K562 (cell line): ENCODE data around the gene BRAP. TPM values are rescaled to one million over a fixed set of nuclear protein-coding genes. Genes with fewer than 3 reads are reported as not detected.

ENCODE experiments used
- FOXK1 ChIP-seq: sonication (generic); formaldehyde crosslinking; IDR thresholded peaks from 2 replicates; pipeline ENCODE4 v1.8.0; 2022; ENCODE audit warnings: missing genetic modification reagents, mild to moderate bottlenecking, borderline replicate concordance
- GTF2B ChIP-seq: IDR thresholded peaks from 2 replicates; pipeline ENCODE4 v1.6.1; 2011; ENCODE audit not compliant: insufficient read length; ENCODE audit errors: extremely low read depth
- MAFK ChIP-seq: IDR thresholded peaks from 2 replicates; pipeline ENCODE4 v1.6.1; 2011; ENCODE audit warnings: low read length, improper control_type of control experiment
- MAZ ChIP-seq, 2 experiments: fragments of 450-650 bp in 1 of 2; sonication (generic) in 1 of 2; formaldehyde crosslinking; IDR thresholded peaks in 1 of 2; conservative IDR thresholded peaks in 1 of 2; 2 replicates each; pipeline versions ENCODE4 v1.4.0 to v1.5.0; 2020; ENCODE audit warnings: mild to moderate bottlenecking in 1 of 2, missing genetic modification reagents in 1 of 2
- PURB ChIP-seq: sonication (generic); formaldehyde crosslinking; IDR thresholded peaks from 2 replicates; pipeline ENCODE4 v1.9.0; 2021; ENCODE audit warnings: low read depth, mild to moderate bottlenecking, missing genetic modification reagents
- RBM15 ChIP-seq: fragments of 200-400 bp; formaldehyde crosslinking; IDR thresholded peaks from 2 replicates; pipeline ENCODE4 v1.6.1; 2018; ENCODE audit warnings: mild to moderate bottlenecking, low read length, moderate library complexity; ENCODE audit not compliant: insufficient read depth
- SMAD2 ChIP-seq: fragments of 150-350 bp; IDR thresholded peaks from 2 replicates; pipeline ENCODE4 v1.6.1; 2014; ENCODE audit warnings: low read depth, mild to moderate bottlenecking, low read length
- TAF15 ChIP-seq: fragments of 200-400 bp; formaldehyde crosslinking; IDR thresholded peaks from 2 replicates; pipeline ENCODE4 v1.6.1; 2017; ENCODE audit warnings: mild to moderate bottlenecking, low read depth, low read length, moderate library complexity
- TFAM ChIP-seq: fragments of 250-450 bp; sonication (Bioruptor Pico); conservative IDR thresholded peaks from 2 replicates; pipeline ENCODE4 v1.5.0; 2021; ENCODE audit warnings: mild to moderate bottlenecking, moderate library complexity
- U2AF1 ChIP-seq: fragments of 200-400 bp; formaldehyde crosslinking; optimal IDR thresholded peaks from 2 replicates; pipeline ENCODE3; 2017; ENCODE audit warnings: mild to moderate bottlenecking, low read depth, low read length, moderate library complexity
- YBX1 ChIP-seq: fragments of 450-650 bp; IDR thresholded peaks from 2 replicates; pipeline ENCODE4 v1.7.1; 2016; ENCODE audit warnings: mild to moderate bottlenecking
- ZC3H4 ChIP-seq: sonication (generic); formaldehyde crosslinking; IDR thresholded peaks from 2 replicates; pipeline ENCODE4 v1.9.0; 2021; ENCODE audit warnings: missing genetic modification reagents, borderline replicate concordance
- ZNF165 ChIP-seq: fragments of 250-450 bp; sonication (Bioruptor Pico); IDR thresholded peaks from 2 replicates; pipeline ENCODE4 v1.4.0; 2020; ENCODE audit warnings: borderline replicate concordance
- ZNF239 ChIP-seq: fragments of 250-450 bp; sonication (Bioruptor Pico); IDR thresholded peaks from 2 replicates; pipeline ENCODE4 v1.4.0; 2020; ENCODE audit warnings: mild to moderate bottlenecking
- ZNF395 ChIP-seq: fragments of 200-800 bp; sonication (Bioruptor generic); IDR thresholded peaks from 2 replicates; pipeline ENCODE4 v1.6.1; 2017; ENCODE audit warnings: missing genetic modification characterization, missing compliant biosample characterization
- ZNF668 ChIP-seq: fragments of 250-450 bp; sonication (Bioruptor Pico); IDR thresholded peaks from 2 replicates; pipeline ENCODE4 v1.8.0; 2022; ENCODE audit warnings: mild to moderate bottlenecking, inconsistent platforms
- ZNF830 ChIP-seq: fragments of 250-450 bp; sonication (Bioruptor Pico); IDR thresholded peaks from 2 replicates; pipeline ENCODE4 v1.5.0; 2021; ENCODE audit warnings: mild to moderate bottlenecking
- polyA plus RNA-seq, 8 experiments: library from polyadenylated mRNA; depleted of rRNA in 4 of 8; stranded (reverse) in 5 of 8; unstranded in 3 of 8; fragments of >200 nt; fragmentation: Nextera tagmentation in 2 of 8; fragmentation: Illumina TruSeq in 1 of 8; extraction: Ambion mirVana in 2 of 8; extraction: Trizol in 1 of 8; gene quantifications; 2 replicates each; pipeline versions ENCODE4 v1.2.1 to v1.2.3, GENCODE V29; 2011 to 2014; ENCODE audit warnings: inconsistent platforms in 1 of 8, missing spikeins in 1 of 8
- total RNA-seq, 7 experiments: library from RNA; depleted of rRNA in 6 of 7; stranded (reverse); fragments of >200 nt in 6 of 7; fragmentation: Illumina TruSeq in 2 of 7; extraction: Trizol in 2 of 7; gene quantifications; 2 replicates each; pipeline versions ENCODE4 v1.2.1 to v1.2.3, GENCODE V29; 2011 to 2021; ENCODE audit warnings: low replicate concordance in 1 of 7
- TF ChIP-seq, protein P1 (sequence below): sonication (generic); formaldehyde crosslinking; IDR thresholded peaks from 2 replicates; pipeline ENCODE4 v1.8.0; 2022; ENCODE audit warnings: mild to moderate bottlenecking, low read depth, missing genetic modification reagents
- TF ChIP-seq, protein P2 (sequence below): fragments of 250-450 bp; sonication (Bioruptor Pico); IDR thresholded peaks from 2 replicates; pipeline ENCODE4 v1.4.0; 2020; ENCODE audit warnings: borderline replicate concordance
- TF ChIP-seq, protein P3 (sequence below): fragments of 450-650 bp; formaldehyde crosslinking; IDR thresholded peaks from 2 replicates; pipeline ENCODE4 v1.4.0; 2020; ENCODE audit warnings: mild to moderate bottlenecking, mixed read lengths
- TF ChIP-seq, protein P4 (sequence below): IDR thresholded peaks from 2 replicates; pipeline ENCODE4 v1.6.1; 2012; ENCODE audit warnings: low read depth, low read length, improper control_type of control experiment, borderline replicate concordance

BRAP gene
- total and polyA plus RNA-seq, 9 of the 15 experiments (the other 6 are each of a cell fraction or from before 2014, with no cell fraction given), result 2.2 to 32.6 (median 27.5) TPM

GRCh38 chr12:111705672-111706071 is 19.9 kb upstream of the BRAP start (continued):
- no peak for TF ChIP-seq ZNF395
- no peak for TF ChIP-seq ZNF165 (CRISPR knock-in tag)
- no peak for TF ChIP-seq TFAM
- no peak for TF ChIP-seq YBX1
- TF ChIP-seq, protein P1, sequence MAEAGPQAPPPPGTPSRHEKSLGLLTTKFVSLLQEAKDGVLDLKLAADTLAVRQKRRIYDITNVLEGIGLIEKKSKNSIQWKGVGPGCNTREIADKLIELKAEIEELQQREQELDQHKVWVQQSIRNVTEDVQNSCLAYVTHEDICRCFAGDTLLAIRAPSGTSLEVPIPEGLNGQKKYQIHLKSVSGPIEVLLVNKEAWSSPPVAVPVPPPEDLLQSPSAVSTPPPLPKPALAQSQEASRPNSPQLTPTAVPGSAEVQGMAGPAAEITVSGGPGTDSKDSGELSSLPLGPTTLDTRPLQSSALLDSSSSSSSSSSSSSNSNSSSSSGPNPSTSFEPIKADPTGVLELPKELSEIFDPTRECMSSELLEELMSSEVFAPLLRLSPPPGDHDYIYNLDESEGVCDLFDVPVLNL (CRISPR knock-in tag), result no peak
- no peak for TF ChIP-seq ZNF239 (CRISPR knock-in tag)
- TF ChIP-seq MAZ (CRISPR knock-in tag; conservative IDR thresholded peaks at IDR 0.05 in 1 of 2, IDR thresholded peaks at IDR 0.05 in 1 of 2), result no peak
- TF ChIP-seq U2AF1, result no peak
- TF ChIP-seq ZNF668 (CRISPR knock-in tag), result no peak
- TF ChIP-seq ZNF830 (CRISPR knock-in tag), result no peak
- no peak for TF ChIP-seq GTF2B
- TF ChIP-seq SMAD2, result no peak
- no peak for TF ChIP-seq PURB (CRISPR knock-in tag)
- TF ChIP-seq, protein P2, sequence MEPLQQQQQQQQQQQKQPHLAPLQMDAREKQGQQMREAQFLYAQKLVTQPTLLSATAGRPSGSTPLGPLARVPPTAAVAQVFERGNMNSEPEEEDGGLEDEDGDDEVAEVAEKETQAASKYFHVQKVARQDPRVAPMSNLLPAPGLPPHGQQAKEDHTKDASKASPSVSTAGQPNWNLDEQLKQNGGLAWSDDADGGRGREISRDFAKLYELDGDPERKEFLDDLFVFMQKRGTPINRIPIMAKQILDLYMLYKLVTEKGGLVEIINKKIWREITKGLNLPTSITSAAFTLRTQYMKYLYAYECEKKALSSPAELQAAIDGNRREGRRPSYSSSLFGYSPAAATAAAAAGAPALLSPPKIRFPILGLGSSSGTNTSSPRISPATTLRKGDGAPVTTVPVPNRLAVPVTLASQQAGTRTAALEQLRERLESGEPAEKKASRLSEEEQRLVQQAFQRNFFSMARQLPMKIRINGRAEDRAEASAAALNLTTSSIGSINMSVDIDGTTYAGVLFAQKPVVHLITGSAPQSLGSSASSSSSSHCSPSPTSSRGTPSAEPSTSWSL (CRISPR knock-in tag), result no peak
- TF ChIP-seq, protein P3, sequence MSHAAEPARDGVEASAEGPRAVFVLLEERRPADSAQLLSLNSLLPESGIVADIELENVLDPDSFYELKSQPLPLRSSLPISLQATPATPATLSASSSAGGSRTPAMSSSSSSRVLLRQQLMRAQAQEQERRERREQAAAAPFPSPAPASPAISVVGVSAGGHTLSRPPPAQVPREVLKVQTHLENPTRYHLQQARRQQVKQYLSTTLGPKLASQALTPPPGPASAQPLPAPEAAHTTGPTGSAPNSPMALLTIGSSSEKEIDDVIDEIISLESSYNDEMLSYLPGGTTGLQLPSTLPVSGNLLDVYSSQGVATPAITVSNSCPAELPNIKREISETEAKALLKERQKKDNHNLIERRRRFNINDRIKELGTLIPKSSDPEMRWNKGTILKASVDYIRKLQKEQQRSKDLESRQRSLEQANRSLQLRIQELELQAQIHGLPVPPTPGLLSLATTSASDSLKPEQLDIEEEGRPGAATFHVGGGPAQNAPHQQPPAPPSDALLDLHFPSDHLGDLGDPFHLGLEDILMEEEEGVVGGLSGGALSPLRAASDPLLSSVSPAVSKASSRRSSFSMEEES, result no peak
- no peak for TF ChIP-seq FOXK1 (CRISPR knock-in tag)
- TF ChIP-seq TAF15, result no peak
- no peak for TF ChIP-seq MAFK
- TF ChIP-seq, protein P4, sequence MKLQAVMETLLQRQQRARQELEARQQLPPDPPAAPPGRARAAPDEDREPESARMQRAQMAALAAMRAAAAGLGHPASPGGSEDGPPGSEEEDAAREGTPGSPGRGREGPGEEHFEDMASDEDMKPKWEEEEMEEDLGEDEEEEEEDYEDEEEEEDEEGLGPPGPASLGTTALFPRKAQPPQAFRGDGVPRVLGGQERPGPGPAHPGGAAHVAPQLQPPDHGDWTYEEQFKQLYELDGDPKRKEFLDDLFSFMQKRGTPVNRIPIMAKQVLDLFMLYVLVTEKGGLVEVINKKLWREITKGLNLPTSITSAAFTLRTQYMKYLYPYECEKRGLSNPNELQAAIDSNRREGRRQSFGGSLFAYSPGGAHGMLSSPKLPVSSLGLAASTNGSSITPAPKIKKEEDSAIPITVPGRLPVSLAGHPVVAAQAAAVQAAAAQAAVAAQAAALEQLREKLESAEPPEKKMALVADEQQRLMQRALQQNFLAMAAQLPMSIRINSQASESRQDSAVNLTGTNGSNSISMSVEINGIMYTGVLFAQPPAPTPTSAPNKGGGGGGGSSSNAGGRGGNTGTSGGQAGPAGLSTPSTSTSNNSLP, result no peak
- TF ChIP-seq ZC3H4, result no peak
- TF ChIP-seq RBM15, result no peak
